Omental fat pad (tissue), 4 donors: ENCODE measurements around the gene LOXL3. TPM values are rescaled to one million over a fixed set of nuclear protein-coding genes. Genes with fewer than 3 reads are reported as not detected.

Source experiments
- ATAC-seq: fragments of 150-250 bp; one replicate; pipeline ENCODE4 v1.9.1; 2016; ENCODE audit warnings: mild to moderate bottlenecking, moderate library complexity; ENCODE audit not compliant: low FRiP score
- DNase-seq: peaks from one replicate; pipeline ENCODE4 v3.0.0-alpha.2; 2019; ENCODE audit warnings: low spot score
- total RNA-seq, 4 donors: library from RNA; depleted of rRNA; stranded (reverse); fragments of >200 nt; gene quantifications; one replicate each; pipeline ENCODE4 v1.1.0, GENCODE V29; 2016
- TF ChIP-seq, protein P1 (sequence below), 3 donors: fragments of 450-650 bp; IDR thresholded peaks; one replicate each; pipeline ENCODE4 v1.5.1; 2016 to 2017; ENCODE audit warnings: antibody characterized with exemption in 3 of 3, mild to moderate bottlenecking in 3 of 3, moderate library complexity in 2 of 3

LOXL3 gene
- total RNA-seq, 4 donors from 2014 or later, result 7.5 to 12.4 (median 9.1) TPM

DNA sequence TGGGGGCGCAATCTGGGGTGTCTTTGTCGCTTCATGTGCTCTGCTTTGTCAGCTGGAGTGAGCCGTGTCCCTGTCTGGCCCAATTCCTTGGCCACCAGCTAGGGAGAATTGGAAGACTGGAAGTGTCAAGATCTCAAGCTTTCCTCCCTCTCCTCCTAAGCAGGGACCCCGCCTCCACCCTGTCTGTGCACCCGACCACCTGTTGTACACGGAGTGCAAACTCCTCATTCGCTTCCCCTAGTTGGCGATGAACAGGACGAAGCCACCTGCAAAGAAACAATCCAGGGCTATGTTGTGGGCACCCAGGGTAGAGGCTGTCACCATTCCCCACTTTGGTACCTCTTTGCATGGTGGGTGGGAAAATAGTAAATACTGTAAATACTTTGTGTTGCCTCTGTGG, 26.0 kb downstream of the LOXL3 start:
- ATAC-seq, result no peak
- TF ChIP-seq, protein P1, sequence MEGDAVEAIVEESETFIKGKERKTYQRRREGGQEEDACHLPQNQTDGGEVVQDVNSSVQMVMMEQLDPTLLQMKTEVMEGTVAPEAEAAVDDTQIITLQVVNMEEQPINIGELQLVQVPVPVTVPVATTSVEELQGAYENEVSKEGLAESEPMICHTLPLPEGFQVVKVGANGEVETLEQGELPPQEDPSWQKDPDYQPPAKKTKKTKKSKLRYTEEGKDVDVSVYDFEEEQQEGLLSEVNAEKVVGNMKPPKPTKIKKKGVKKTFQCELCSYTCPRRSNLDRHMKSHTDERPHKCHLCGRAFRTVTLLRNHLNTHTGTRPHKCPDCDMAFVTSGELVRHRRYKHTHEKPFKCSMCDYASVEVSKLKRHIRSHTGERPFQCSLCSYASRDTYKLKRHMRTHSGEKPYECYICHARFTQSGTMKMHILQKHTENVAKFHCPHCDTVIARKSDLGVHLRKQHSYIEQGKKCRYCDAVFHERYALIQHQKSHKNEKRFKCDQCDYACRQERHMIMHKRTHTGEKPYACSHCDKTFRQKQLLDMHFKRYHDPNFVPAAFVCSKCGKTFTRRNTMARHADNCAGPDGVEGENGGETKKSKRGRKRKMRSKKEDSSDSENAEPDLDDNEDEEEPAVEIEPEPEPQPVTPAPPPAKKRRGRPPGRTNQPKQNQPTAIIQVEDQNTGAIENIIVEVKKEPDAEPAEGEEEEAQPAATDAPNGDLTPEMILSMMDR (IDR thresholded peaks at IDR 0.05), result no peak
- DNase-seq, result no peak

DNA sequence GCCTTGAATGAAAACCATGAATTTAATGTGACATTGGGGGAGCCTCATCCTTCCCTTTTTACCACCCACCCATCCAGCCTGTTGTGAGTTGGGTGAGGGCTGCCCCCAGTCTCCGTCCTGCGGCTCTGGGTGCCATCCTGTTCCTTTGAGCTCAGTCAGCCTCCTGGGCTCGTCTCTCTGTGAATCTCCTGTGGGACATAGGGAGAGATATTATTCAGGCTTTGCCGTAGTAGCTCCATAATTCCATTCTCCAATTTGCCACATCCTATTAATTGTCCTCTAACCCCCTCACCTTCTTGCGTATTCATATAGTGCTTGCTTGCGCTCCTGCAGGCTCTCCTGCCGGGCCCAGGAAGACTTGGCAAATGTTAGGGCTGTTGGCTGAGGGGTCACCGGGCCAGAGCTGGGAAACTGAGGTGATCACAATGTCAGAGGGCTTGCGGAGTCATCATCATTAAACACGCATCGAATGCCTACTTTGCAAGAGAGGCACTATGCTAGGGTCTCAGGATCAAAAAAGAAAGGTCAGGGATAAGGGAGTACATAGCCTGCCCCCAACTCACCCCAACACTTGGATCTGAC, 27.0 kb downstream of the LOXL3 start:
- DNase-seq, result no peak
- ATAC-seq, result no peak
- TF ChIP-seq, protein P1 (IDR thresholded peaks at IDR 0.05), result no peak

DNA sequence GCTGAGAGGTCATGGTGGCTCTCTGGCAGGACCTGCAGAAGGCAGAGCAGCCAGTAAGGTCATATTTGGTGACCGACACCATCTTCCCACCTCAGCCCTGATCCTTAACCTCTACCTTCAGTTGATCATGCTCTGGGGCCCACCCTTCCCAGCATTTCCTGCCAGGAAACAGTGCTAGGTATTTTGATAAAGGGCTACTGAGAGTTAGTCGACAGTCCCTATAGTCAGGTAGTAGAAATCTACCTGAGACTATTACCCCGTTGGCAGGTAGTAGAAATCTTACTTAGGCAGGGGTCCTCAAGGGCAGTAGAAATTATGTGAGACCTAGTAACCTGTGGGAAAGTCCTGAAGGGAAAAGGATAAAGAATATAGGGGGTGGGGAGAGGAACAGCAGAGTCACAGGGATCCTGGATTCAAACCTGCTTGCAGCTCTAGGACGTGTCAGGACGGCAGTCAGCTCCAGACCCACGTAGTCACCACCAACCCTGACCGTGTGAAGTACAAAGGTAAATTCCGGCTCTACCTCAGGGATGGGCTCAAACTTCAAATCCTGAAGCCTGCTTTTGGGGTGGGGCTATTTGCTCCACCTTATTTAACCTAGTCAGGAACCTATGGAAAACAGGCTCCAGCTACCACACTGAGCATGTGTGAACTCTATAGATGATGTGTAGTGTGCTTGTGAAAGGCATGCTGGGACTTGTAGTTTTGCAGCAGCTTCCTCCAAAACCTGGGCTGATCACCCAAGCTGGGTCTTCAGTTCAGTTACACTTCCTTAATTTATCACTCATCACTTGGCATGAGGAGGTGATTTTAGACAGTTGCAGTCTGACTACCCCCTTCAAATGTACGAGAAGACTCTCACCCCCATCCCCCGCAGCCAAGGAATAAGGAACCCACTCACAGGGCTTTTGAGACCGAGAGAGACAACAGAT, 27.8 kb downstream of the LOXL3 start, which contains the start of gene DQX1:
Gene DQX1 (minus strand): TSS at position 515 of the 932 bp plus-strand sequence. CDS start 502 bp downstream, at position 13.
- no peak for ATAC-seq

DNA sequence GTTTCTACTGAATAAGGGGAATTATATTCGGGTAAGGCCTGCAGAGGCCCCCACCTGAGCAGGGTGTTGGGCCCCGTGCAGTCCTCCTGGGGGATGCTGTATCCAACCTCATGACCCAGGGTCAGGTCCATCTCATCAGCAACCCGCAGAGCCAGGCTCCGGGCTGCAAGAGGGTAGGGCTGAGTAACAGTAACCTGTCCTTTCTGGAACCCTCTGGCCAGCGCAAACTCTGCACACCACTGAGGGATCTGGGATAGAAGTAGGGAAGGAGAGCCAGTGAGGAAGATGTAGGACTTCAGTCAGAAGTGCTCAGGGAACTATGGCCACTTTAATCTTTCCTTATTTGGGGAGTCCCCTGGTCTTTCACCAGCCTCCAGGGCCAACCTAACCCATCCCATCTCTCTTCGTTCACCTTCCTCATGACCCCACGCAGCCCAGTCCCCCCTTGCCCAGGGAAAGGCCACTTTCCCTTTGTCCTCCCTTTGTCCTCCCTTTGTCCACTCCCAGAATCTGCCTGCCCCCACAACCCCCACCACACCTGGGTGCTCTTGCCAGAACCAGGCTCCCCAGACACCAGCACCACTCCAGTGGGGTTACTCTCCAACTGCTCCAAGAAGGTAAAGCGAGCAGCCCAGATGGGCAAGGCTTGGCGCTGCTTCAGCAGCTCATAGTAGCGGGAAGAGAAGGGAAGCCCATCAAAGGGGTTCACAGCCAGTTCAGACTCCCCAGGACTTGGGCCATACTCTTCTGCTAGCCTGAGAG, 28.6 kb downstream of the LOXL3 start:
- no peak for ATAC-seq
- TF ChIP-seq, protein P1 (IDR thresholded peaks at IDR 0.05), result no peak
- no peak for DNase-seq

More for the DNA sequence above, 27.8 kb downstream of the LOXL3 start, which contains the start of gene DQX1:
- TF ChIP-seq, protein P1 (IDR thresholded peaks at IDR 0.05), result no peak
- no peak for DNase-seq

DNA sequence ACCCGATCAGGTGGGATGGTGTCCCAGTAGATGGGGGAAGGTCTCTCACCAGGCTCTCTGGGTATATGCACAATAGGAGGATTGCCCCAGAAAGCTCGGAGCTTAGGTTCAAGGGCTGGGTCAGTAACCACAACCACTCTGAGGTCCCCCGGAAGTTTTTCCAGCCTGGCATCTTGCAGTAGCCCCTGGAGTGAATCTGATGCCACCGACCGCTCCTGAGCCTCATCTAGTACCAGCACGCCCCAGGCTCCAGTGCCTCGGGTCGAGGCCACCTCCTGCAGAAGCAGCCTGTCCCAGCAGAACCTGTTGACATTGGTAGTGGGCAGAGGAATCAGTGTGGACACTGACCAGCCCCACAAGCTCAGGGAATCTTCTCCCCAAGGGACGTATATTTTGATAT, 29.7 kb downstream of the LOXL3 start:
- ATAC-seq (no peak), DNase-seq (no peak)
- TF ChIP-seq, protein P1 (IDR thresholded peaks at IDR 0.05), result no peak

DNA sequence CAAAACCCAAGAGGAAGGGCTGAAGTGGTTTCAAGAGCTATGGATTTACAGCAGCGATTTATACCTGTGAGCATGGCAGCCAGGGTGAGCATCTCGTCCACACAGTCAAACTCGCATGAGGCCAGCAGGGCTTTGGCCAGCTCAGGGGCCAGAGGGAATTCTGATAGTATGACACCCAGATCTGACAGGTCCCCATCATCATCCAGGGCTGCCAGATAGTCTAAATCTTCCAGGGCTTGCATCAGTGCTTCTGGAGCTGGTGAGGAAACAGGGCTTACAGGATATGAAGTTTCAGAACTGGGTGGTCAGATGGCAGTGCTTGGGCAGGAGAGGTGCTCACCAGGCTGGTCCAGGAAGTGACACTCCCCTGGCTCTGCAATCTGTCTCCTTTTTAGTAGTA, 31.2 kb downstream of the LOXL3 start:
- ATAC-seq, result no peak
- TF ChIP-seq, protein P1 (IDR thresholded peaks at IDR 0.05), result no peak
- DNase-seq, result no peak
